ENCODE data around the gene CD22. TPM values are rescaled to one million over a fixed set of nuclear protein-coding genes. Genes with fewer than 3 reads are reported as not detected.

CD22 gene
- total and polyA plus RNA-seq, 2 donors (not counting 3 experiments of a cell fraction or from before 2014, with no cell fraction given): not detected

GRCh38 chr19:35344511-35345031 is 15.6 kb downstream of the CD22 start:
- no peak for DNase-seq (ENCODE audit: low read depth, low spot score)
- H3K36me3 ChIP-seq (ENCODE audit: control insufficient read depth in 2 of 2, extremely low read depth in 1 of 2, insufficient read depth in 2 of 2, low read length in 2 of 2): no peaks in the 10 kb centered on the region
- no peaks in the 10 kb centered on the region for H3K9me1 ChIP-seq (replicated peaks; ENCODE audit: control insufficient read depth, extremely low read depth, insufficient read depth, low read length)
- dilution Hi-C loops (cut with MboI; ENCODE audit: extremely low pct_ligation_motif_present, low sequenced_read_pairs): no loop called here
- H3K79me2 ChIP-seq (ENCODE audit: control insufficient read depth, insufficient read depth, low read length): no peaks in the 10 kb centered on the region
- H3K9me3 ChIP-seq (replicated peaks; ENCODE audit: control insufficient read depth, insufficient read depth, low read length): no peaks in the 10 kb centered on the region
- ChIA-PET POLR2A (no interaction called here), CTCF (interaction anchor here (1.1 kb wide), 1 partner anchor 8 kb away, joined by 5 read pairs; no protein-coding TSS in a partner anchor)
- no peak overlapping the region for H3K4me2 ChIP-seq (ENCODE audit: insufficient read depth, low read length)
- H4K20me1 ChIP-seq (replicated peaks; ENCODE audit: control insufficient read depth, extremely low read depth, insufficient read depth, low read length): no peaks in the 10 kb centered on the region
- no peaks in the 10 kb centered on the region for H3K27me3 ChIP-seq (ENCODE audit: control insufficient read depth in 2 of 2, insufficient read depth in 2 of 2, low read length in 2 of 2)
- intact Hi-C loops (cut with micrococcal nuclease): no loop called here
- TF ChIP-seq MAX (IDR thresholded peaks at IDR 0.05; ENCODE audit: insufficient read depth, insufficient read length) (no peak), JUN (IDR thresholded peaks at IDR 0.05; ENCODE audit: borderline replicate concordance, insufficient read depth, insufficient read length, low read depth) (no peak), FOS (IDR thresholded peaks at IDR 0.05; ENCODE audit: borderline replicate concordance, insufficient read depth, low read length) (no peak), EZH2 (IDR thresholded peaks at IDR 0.05; ENCODE audit: borderline replicate concordance, low read depth, low read length, severe bottlenecking) (no peak), POLR2A (IDR thresholded peaks at IDR 0.05; ENCODE audit: low read depth, low read length) (no peak), GATA2 (IDR thresholded peaks at IDR 0.05; ENCODE audit: insufficient read depth, insufficient read length, low read depth, low read length) (no peak), CTCF (IDR thresholded peaks at IDR 0.05; ENCODE audit: extremely low read depth in 1 of 2, insufficient read depth in 1 of 2, low read depth in 1 of 2, low read length in 2 of 2) (no peak), MYC (IDR thresholded peaks at IDR 0.05; ENCODE audit: low read depth, low read length) (no peak), POLR2AphosphoS5 (IDR thresholded peaks at IDR 0.05; ENCODE audit: insufficient read depth, low read depth, low read length) (no peak)
- H3K4me3 ChIP-seq (replicated peaks in 1 of 3; ENCODE audit: insufficient read depth in 1 of 3, low read depth in 1 of 3, low read length in 3 of 3): no peak overlapping the region
- no peak overlapping the region for H2AFZ ChIP-seq (ENCODE audit: low read depth, low read length)
- no peaks in the 10 kb centered on the region for H3K4me1 ChIP-seq (ENCODE audit: control insufficient read depth, extremely low read depth, insufficient read depth, low read length)
- H3K27ac ChIP-seq (ENCODE audit: insufficient read depth, low read depth, low read length): no peak overlapping the region
- no peak overlapping the region for H3K9ac ChIP-seq (replicated peaks; ENCODE audit: extremely low read depth, insufficient read depth, low read length)
- FAIRE-seq: no peak
- no TSS peak for BruUV-seq (replicated peaks)
